Urinary bladder (tissue), 4 donors: Measurements from ENCODE around the gene PFDN2. TPM values are rescaled to one million over a fixed set of nuclear protein-coding genes. Genes with fewer than 3 reads are reported as not detected.

Experiments used
- DNase-seq: peaks from one replicate; pipeline ENCODE4 v3.0.0-alpha.2; 2015; ENCODE audit errors: extremely low spot score
- H3K27ac ChIP-seq: one replicate; pipeline ENCODE4 v1.5.1; 2013; ENCODE audit warnings: low read depth, mild to moderate bottlenecking, moderate library complexity
- H3K36me3 ChIP-seq: one replicate; pipeline ENCODE4 v1.6.1; 2013; ENCODE audit warnings: mild to moderate bottlenecking, moderate library complexity; ENCODE audit not compliant: insufficient read depth
- H3K4me1 ChIP-seq: one replicate; pipeline ENCODE4 v1.6.1; 2013; ENCODE audit warnings: mild to moderate bottlenecking, moderate library complexity; ENCODE audit not compliant: insufficient read depth
- H3K4me3 ChIP-seq: one replicate; pipeline ENCODE4 v1.5.1; 2013; ENCODE audit warnings: low read depth, low read length
- WGBS: extraction: QIAGEN DNeasy Blood & Tissue Kit; methylation state at CpG from one replicate; pipeline ENCODE4 v1.1.7; 2013; 5-methylcytosine and 5-hydroxymethylcytosine counted together
- polyA plus RNA-seq: library from polyadenylated mRNA; stranded (reverse); fragments of 200-250 nt; gene quantifications from one replicate; pipeline ENCODE4 v1.2.3, GENCODE V29; 2013
- small RNA-seq: library from RNA; depleted of rRNA; stranded (forward); fragments of <200 nt; gene quantifications from one replicate; pipeline ENCODE3, GENCODE V24; 2014
- total RNA-seq: library from RNA; depleted of rRNA; stranded (reverse); fragments of >200 nt; gene quantifications from one replicate; pipeline ENCODE4 v1.2.3, GENCODE V29; 2014
- donor health status: healthy with polysubstance abuse.
- donor health status: healthy.

Gene PFDN2
- total and polyA plus RNA-seq, 2 donors = 9.8 to 108 TPM

GRCh38 chr1:161059293-161059692, 58.5 kb downstream of the PFDN2 start:
- H3K4me1 ChIP-seq = no peaks in the 10 kb centered on the region
- no peak overlapping the region for H3K4me3 ChIP-seq
- no peaks in the 10 kb centered on the region for H3K36me3 ChIP-seq
- H3K27ac ChIP-seq = no peak overlapping the region
- DNase-seq = no peak
- 84% methylated on average over 6 of the region's 6 CpGs for WGBS

- WGBS = 79% methylated on average over 7 of the region's 7 CpGs
- H3K27ac ChIP-seq = no peak overlapping the region
- no peaks in the 10 kb centered on the region for H3K4me1 ChIP-seq
- no peak for DNase-seq
- H3K4me3 ChIP-seq = no peak overlapping the region
- H3K36me3 ChIP-seq = no peaks in the 10 kb centered on the region
Observed at GRCh38 chr1:161054805-161055204, 63.0 kb downstream of the PFDN2 start.

GRCh38 chr1:161054232-161054631, 63.6 kb downstream of the PFDN2 start:
- H3K27ac ChIP-seq = no peak overlapping the region
- H3K4me3 ChIP-seq = no peak overlapping the region
- whole genome bisulfite sequencing = 82% methylated on average over 4 of the region's 4 CpGs
- H3K4me1 ChIP-seq = no peaks in the 10 kb centered on the region
- H3K36me3 ChIP-seq = no peaks in the 10 kb centered on the region
- no peak for DNase-seq

GRCh38 chr1:161052899-161053298, 64.9 kb downstream of the PFDN2 start:
- H3K27ac ChIP-seq = no peak overlapping the region
- no peak overlapping the region for H3K4me3 ChIP-seq
- no peaks in the 10 kb centered on the region for H3K36me3 ChIP-seq
- DNase-seq = no peak
- H3K4me1 ChIP-seq = no peaks in the 10 kb centered on the region
- WGBS = 71% methylated on average over 3 of the region's 3 CpGs

- no peak for DNase-seq
- WGBS = 92% methylated on average over 10 of the region's 10 CpGs
- Histone ChIP-seq H3K36me3 (no peaks in the 10 kb centered on the region), H3K27ac (no peak overlapping the region), H3K4me1 (peaks cover 2% of the 10 kb centered on the region), H3K4me3 (no peak overlapping the region)
Observed at GRCh38 chr1:161051219-161051618, 66.6 kb downstream of the PFDN2 start.

Small RNA genes within 50 kb of the gene (small RNA-seq; reads per million reads assigned to genes)
- gene RF01225 = not detected

Other genes starting within 250 kb of the PFDN2 start
- gene ITLN1, start 232.9 kb downstream of the PFDN2 start, total RNA-seq = 3.4 TPM
- 0.56 TPM for gene ITLN1, start 232.9 kb downstream of the PFDN2 start, polyA plus RNA-seq
- not detected for gene ITLN2, start 163.2 kb downstream of the PFDN2 start, total RNA-seq
- 0.37 TPM for gene ITLN2, start 163.2 kb downstream of the PFDN2 start, polyA plus RNA-seq
- gene F11R, start 96.9 kb downstream of the PFDN2 start, total RNA-seq = 35.2 TPM
- 23.4 TPM for gene F11R, start 96.9 kb downstream of the PFDN2 start, polyA plus RNA-seq
- 23.1 TPM for gene TSTD1, start 79.1 kb downstream of the PFDN2 start, total RNA-seq
- 36.7 TPM for gene TSTD1, start 79.1 kb downstream of the PFDN2 start, polyA plus RNA-seq
- gene USF1, start 72.1 kb downstream of the PFDN2 start, total RNA-seq = 46.7 TPM
- gene USF1, start 72.1 kb downstream of the PFDN2 start, polyA plus RNA-seq = 55.9 TPM
- 2.9 TPM for gene ARHGAP30, start 48.1 kb downstream of the PFDN2 start, total RNA-seq
- 5.1 TPM for gene ARHGAP30, start 48.1 kb downstream of the PFDN2 start, polyA plus RNA-seq
- 12.2 TPM for gene NECTIN4, start 28.5 kb downstream of the PFDN2 start, total RNA-seq
- 5.0 TPM for gene NECTIN4, start 28.5 kb downstream of the PFDN2 start, polyA plus RNA-seq
- 1.3 TPM for gene KLHDC9, start 19.7 kb downstream of the PFDN2 start, total RNA-seq
- 8.4 TPM for gene KLHDC9, start 19.7 kb downstream of the PFDN2 start, polyA plus RNA-seq
- 18.9 TPM for gene NIT1, start 68 bp upstream of the PFDN2 start, total RNA-seq
- gene NIT1, start 68 bp upstream of the PFDN2 start, polyA plus RNA-seq = 49.5 TPM
- 16.9 TPM for gene DEDD, start 14.6 kb upstream of the PFDN2 start, total RNA-seq
- 43.0 TPM for gene DEDD, start 14.6 kb upstream of the PFDN2 start, polyA plus RNA-seq
- 82.4 TPM for gene UFC1, start 35.9 kb upstream of the PFDN2 start, total RNA-seq
- gene UFC1, start 35.9 kb upstream of the PFDN2 start, polyA plus RNA-seq = 119 TPM
- gene USP21, start 41.5 kb upstream of the PFDN2 start, total RNA-seq = 12.5 TPM
- 28.4 TPM for gene USP21, start 41.5 kb upstream of the PFDN2 start, polyA plus RNA-seq
- 13.9 TPM for gene PPOX, start 48.4 kb upstream of the PFDN2 start, total RNA-seq
- gene PPOX, start 48.4 kb upstream of the PFDN2 start, polyA plus RNA-seq = 25.9 TPM
- 15.3 TPM for gene B4GALT3, start 59.5 kb upstream of the PFDN2 start, total RNA-seq
- 21.5 TPM for gene B4GALT3, start 59.5 kb upstream of the PFDN2 start, polyA plus RNA-seq
- gene ADAMTS4, start 81.0 kb upstream of the PFDN2 start, total RNA-seq = 4.4 TPM
- gene ADAMTS4, start 81.0 kb upstream of the PFDN2 start, polyA plus RNA-seq = 19.6 TPM
- 71.9 TPM for gene NDUFS2, start 84.3 kb upstream of the PFDN2 start, total RNA-seq
- gene NDUFS2, start 84.3 kb upstream of the PFDN2 start, polyA plus RNA-seq = 100 TPM
- gene FCER1G, start 97.3 kb upstream of the PFDN2 start, total RNA-seq = 15.9 TPM
- gene FCER1G, start 97.3 kb upstream of the PFDN2 start, polyA plus RNA-seq = 161 TPM
- gene APOA2, start 105.6 kb upstream of the PFDN2 start, total RNA-seq = not detected
- gene APOA2, start 105.6 kb upstream of the PFDN2 start, polyA plus RNA-seq = 5.4 TPM
- gene TOMM40L, start 108.0 kb upstream of the PFDN2 start, total RNA-seq = 6.0 TPM
- gene TOMM40L, start 108.0 kb upstream of the PFDN2 start, polyA plus RNA-seq = 14.3 TPM
- not detected for gene NR1I3, start 120.2 kb upstream of the PFDN2 start, total RNA-seq
- gene NR1I3, start 120.2 kb upstream of the PFDN2 start, polyA plus RNA-seq = 0.27 TPM
- gene PCP4L1, start 140.7 kb upstream of the PFDN2 start, total RNA-seq = 22.8 TPM
- gene PCP4L1, start 140.7 kb upstream of the PFDN2 start, polyA plus RNA-seq = 39.2 TPM
- gene MPZ, start 191.9 kb upstream of the PFDN2 start, total RNA-seq = 27.1 TPM
- gene MPZ, start 191.9 kb upstream of the PFDN2 start, polyA plus RNA-seq = 10.2 TPM
- 29.4 TPM for gene SDHC, start 196.3 kb upstream of the PFDN2 start, total RNA-seq
- gene SDHC, start 196.3 kb upstream of the PFDN2 start, polyA plus RNA-seq = 160 TPM
- gene CFAP126, start 249.8 kb upstream of the PFDN2 start, total RNA-seq = not detected
- gene CFAP126, start 249.8 kb upstream of the PFDN2 start, polyA plus RNA-seq = not detected